ENCODE data around the gene SMARCC2. TPM values are rescaled to one million over a fixed set of nuclear protein-coding genes. Genes with fewer than 3 reads are reported as not detected.

SMARCC2 gene
- total and polyA plus RNA-seq, 9 donors, result 57.9 to 172 (median 117) TPM

GRCh38 chr12:56152756-56153677 is 36.3 kb downstream of the SMARCC2 start:
- Histone ChIP-seq H3K4me3 (peak overlapping the region; percentile 54), H3K4me1 (ENCODE audit: insufficient read depth) (peaks cover 10% of the 10 kb centered on the region), H3K27me3 (no peaks in the 10 kb centered on the region), H3K36me3 (no peaks in the 10 kb centered on the region), H3K27ac (peak overlapping the region in 1 of 2 donors; percentile 15), H3K9me3 (no peaks in the 10 kb centered on the region)
- intact Hi-C loops (cut with DNase I), result no loop called here
- 6 to 7% (median 6%) methylated on average over 8 of the region's 8 CpGs for WGBS, 3 donors
- TF ChIP-seq EP300 (IDR thresholded peaks at IDR 0.05) (no peak), POLR2A (IDR thresholded peaks at IDR 0.05) (no peak)
- TF ChIP-seq, protein P1, sequence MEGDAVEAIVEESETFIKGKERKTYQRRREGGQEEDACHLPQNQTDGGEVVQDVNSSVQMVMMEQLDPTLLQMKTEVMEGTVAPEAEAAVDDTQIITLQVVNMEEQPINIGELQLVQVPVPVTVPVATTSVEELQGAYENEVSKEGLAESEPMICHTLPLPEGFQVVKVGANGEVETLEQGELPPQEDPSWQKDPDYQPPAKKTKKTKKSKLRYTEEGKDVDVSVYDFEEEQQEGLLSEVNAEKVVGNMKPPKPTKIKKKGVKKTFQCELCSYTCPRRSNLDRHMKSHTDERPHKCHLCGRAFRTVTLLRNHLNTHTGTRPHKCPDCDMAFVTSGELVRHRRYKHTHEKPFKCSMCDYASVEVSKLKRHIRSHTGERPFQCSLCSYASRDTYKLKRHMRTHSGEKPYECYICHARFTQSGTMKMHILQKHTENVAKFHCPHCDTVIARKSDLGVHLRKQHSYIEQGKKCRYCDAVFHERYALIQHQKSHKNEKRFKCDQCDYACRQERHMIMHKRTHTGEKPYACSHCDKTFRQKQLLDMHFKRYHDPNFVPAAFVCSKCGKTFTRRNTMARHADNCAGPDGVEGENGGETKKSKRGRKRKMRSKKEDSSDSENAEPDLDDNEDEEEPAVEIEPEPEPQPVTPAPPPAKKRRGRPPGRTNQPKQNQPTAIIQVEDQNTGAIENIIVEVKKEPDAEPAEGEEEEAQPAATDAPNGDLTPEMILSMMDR (IDR thresholded peaks at IDR 0.05), result no peak
- DNase-seq, result peak in 1 of 5 donors; percentile 62

DNA sequence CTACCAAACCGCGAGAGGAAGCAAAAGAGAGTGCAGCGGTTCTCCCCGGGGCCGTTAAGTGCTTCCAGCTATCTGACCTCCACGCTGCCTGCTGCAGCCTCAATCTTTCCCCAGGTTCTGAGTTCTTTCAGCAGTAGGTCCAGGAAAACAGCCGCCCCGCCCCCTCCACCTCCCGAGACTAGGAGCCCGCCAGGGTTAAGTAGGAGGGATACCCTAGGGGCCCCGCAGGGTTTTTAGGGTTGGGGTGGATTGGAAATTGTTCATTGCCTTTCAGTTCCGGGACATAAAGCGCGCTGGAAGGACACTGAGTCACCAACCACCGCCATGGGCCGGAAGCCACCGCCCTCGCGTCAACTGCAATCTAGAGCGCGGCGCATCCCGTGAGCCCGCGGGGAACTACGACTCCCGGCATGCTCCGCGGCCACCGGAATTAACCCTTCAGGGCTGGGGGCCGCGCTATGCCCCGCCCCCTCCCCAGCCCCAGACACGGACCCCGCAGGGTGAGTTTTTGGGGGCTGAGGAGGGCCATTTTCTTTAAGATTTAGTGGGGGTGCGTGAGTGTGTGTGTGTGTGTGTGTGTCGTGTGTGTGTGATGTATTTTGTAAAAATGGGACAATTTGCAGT is 37.0 kb downstream of the SMARCC2 start, which contains the start of gene MYL6B:
Gene MYL6B, plus strand, starts transcription at position 456 of the 624 bp plus-strand sequence. CDS start 1,332 bp downstream, outside the sequence.
- peak; percentile 89 to 95 (median 92) for DNase-seq
- no peaks in the 10 kb centered on the region for H3K9me3 ChIP-seq
- H3K36me3 ChIP-seq, result no peaks in the 10 kb centered on the region
- peak within 1 kb of the TSS; percentile 37 to 74 for H3K27ac ChIP-seq
- no peaks in the 10 kb centered on the region for H3K27me3 ChIP-seq
- TF ChIP-seq, protein P1 (IDR thresholded peaks at IDR 0.05), result no peak
- TF ChIP-seq POLR2A (IDR thresholded peaks at IDR 0.05), result no peak
- TF ChIP-seq EP300 (IDR thresholded peaks at IDR 0.05), result no peak
- H3K4me1 ChIP-seq (ENCODE audit: insufficient read depth), result peaks cover 12% of the 10 kb centered on the region
- peak within 1 kb of the TSS; percentile 54 for H3K4me3 ChIP-seq
- intact Hi-C loops (cut with DNase I), result no loop called here
- 0 to 1% (median 0%) methylated on average over 32 to 37 of the region's 37 CpGs for WGBS, 3 donors

DNA sequence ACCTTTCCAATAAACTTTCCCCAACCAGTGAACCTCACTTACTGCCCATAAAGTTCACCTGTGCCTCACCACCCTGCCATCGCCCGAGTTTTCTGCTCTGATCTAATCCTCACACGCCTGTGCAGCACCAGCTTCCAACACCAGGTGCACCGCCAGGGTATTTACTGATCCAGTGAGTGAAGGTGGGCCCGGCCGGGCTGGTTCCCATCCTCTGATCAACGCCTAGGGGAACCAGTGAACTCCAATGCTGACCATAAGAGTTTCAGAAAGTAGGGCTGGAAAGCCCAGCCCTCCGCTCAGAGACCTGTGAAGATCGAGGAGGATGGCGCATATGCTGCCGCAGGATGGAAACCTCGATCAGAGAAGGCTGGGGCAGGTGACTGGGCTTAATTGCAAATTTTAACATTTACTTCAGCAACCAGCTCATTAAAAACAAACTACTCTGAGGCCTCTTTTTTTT is 37.6 kb downstream of the SMARCC2 start:
- H3K4me3 ChIP-seq, result peak overlapping the region; percentile 54
- peaks cover 14% of the 10 kb centered on the region for H3K4me1 ChIP-seq (ENCODE audit: insufficient read depth)
- peak in 2 of 5 donors; percentile 53 to 59 for DNase-seq
- 6 to 10% (median 9%) methylated on average over 12 of the region's 12 CpGs for WGBS, 3 donors
- intact Hi-C loops (cut with DNase I), result no loop called here
- peak overlapping the region; percentile 37 to 74 for H3K27ac ChIP-seq
- H3K36me3 ChIP-seq, result no peaks in the 10 kb centered on the region
- no peaks in the 10 kb centered on the region for H3K27me3 ChIP-seq
- TF ChIP-seq, protein P1 (IDR thresholded peaks at IDR 0.05), result peak in 1 of 3 donors; percentile 38
- TF ChIP-seq POLR2A (IDR thresholded peaks at IDR 0.05), result no peak
- TF ChIP-seq EP300 (IDR thresholded peaks at IDR 0.05), result no peak
- H3K9me3 ChIP-seq, result no peaks in the 10 kb centered on the region

GRCh38 chr12:56150563-56150962 is 38.7 kb downstream of the SMARCC2 start:
- TF ChIP-seq POLR2A (IDR thresholded peaks at IDR 0.05) (no peak), EP300 (IDR thresholded peaks at IDR 0.05) (no peak)
- TF ChIP-seq, protein P1 (IDR thresholded peaks at IDR 0.05), result no peak
- no peak for DNase-seq
- 65 to 66% (median 66%) methylated on average over 3 of the region's 3 CpGs for WGBS, 3 donors
- H3K9me3 ChIP-seq, result no peaks in the 10 kb centered on the region
- H3K27me3 ChIP-seq, result no peaks in the 10 kb centered on the region
- no peak overlapping the region for H3K27ac ChIP-seq
- no peak overlapping the region for H3K4me3 ChIP-seq
- intact Hi-C loops (cut with DNase I), result no loop called here
- no peaks in the 10 kb centered on the region for H3K36me3 ChIP-seq
- H3K4me1 ChIP-seq (ENCODE audit: insufficient read depth), result peaks cover 14% of the 10 kb centered on the region

Measured in ovary (tissue), 9 donors.